Activated CD8-positive, alpha-beta memory T cell treated with anti-CD3 and anti-CD28 coated beads for 24 hours (primary cell): ENCODE results near the gene SOX13.

Experiments
- DNase-seq: peaks from one replicate; pipeline ENCODE4 v3.0.0-alpha.2; 2020

The SOX13 gene

DNA sequence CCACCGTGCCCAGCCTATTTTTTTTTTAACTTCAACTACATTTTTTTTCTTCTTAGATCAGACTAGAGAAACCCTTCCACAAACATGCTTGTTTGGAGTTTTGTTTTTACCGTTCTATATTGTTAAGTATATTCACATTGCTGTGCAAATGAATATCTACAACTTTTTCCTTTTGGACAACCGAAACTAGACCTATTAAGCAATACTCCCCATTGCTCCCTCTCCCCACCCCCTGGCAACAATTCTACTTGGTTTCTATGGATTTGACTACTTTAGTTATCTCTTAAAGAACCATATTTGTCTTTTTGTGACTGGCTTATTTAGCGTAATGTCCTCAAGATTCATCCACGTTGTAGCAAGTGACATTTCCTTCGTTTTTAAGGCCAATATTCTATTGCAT, 59.8 kb downstream of the SOX13 start:
- DNase-seq = no peak

GRCh38 chr1:204134103-204134502, 61.2 kb downstream of the SOX13 start:
- DNase-seq = no peak

GRCh38 chr1:204136814-204137213, 63.9 kb downstream of the SOX13 start:
- no peak for DNase-seq

DNA sequence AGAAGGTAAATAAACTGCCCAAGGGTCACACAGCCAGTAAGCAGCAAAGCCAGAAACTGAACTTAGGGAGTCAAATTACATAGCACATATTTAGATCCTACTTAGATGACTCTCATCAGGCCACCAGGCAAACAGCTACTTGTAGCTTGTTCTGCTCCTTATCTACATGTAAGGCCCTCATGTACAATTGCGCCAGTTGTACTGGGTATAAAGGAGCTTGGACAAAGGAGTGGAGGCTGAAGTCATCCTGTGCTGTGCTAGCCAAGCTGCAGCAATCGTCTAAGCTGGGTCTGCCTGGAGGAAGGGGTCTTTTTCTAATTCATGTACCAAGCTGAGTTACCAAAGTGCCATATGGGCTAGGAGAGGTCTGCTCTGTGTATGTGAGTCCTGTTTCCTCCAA, 66.2 kb downstream of the SOX13 start:
- no peak for DNase-seq

DNA sequence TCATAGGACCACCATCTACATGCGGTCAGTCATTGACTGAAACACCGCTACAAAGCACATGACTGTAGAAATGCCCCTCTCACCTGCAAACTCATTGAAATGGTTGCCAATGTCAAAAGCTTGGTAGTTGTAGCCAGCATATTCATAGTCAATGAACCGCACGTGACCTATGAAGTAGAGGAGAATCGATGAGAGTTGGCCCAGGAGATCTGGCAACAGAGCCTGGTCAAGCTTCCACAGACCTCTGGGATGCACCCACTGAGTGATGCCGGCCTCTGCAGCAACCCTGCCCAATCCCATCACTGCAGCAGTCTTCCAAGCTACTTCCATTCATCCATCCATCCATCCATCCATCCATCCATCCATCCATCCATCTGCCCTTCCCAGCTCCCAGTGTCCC, 67.0 kb downstream of the SOX13 start:
- no peak for DNase-seq

GRCh38 chr1:204141131-204141530, 68.2 kb downstream of the SOX13 start:
- no peak for DNase-seq

- no peak for DNase-seq
Observed at GRCh38 chr1:204142032-204142974, 69.4 kb downstream of the SOX13 start.

- no peak for DNase-seq
Observed at GRCh38 chr1:204143276-204144041, 70.5 kb downstream of the SOX13 start.

DNA sequence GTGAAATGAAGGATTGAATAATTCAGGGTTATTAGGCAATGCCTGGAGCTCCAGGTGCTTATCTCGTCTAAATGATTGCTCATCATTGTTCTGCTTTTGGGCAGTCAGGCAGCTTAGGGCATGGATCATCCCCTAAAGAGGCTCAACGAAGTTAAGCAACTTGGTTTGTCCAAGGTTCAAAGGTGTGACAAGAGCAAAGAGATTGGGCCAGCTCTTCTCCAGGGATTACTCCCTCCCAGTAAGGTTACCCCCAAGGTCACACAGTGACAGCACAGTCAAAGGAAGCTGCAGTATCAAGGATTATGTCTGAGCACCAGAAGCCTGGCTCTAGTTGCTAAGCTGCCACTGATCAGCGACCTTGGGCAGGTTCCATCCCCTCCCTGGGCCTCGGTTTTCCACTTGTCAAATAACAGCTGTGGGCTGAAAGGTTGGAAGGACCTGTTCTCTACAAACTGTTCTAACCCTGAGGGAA, 72.2 kb downstream of the SOX13 start:
- DNase-seq = no peak

DNA sequence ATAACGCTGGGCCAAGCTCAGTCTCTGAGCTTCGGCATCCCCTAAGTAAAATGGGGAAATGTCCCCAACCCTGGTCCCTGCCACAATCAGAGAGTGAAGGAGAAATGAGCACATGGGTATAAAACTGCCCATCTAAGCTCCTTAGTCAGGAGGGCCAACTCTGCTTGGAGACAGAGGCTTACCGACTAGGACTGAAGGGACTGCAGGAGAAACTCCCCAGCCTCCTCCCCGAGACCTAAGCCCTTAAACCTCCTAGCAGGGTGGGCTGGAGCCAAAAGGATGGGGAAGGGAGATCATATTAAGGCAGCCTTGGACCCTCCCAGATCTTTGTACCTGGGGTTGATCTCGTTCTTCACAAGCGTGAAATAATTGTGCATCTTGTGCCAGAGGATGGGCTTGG, 73.4 kb downstream of the SOX13 start:
- no peak for DNase-seq

DNA sequence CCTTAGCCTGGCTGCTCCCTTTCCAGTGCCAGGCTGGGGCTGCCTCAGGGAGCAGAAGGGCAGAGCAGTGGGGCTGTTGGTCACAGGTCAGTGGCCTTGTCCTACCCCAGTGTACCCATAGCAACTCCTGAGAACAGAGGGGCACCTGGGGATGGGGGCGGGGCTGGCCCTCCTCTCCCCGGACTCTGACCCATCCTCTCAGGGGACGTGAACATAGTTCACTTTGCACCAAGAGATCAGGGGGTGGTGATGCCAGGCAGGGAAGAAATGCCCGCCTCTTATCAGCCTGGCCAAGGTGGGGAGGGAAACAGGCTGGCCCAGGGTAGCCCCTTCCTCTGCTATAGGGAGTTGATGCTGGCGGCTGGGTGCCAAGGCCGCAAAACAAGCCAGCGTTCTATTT, 74.0 kb downstream of the SOX13 start:
- no peak for DNase-seq

GRCh38 chr1:204147406-204148383, 74.8 kb downstream of the SOX13 start:
- no peak for DNase-seq

- DNase-seq = no peak
Observed at GRCh38 chr1:204149107-204149506, 76.2 kb downstream of the SOX13 start.

GRCh38 chr1:204149635-204150565, 77.0 kb downstream of the SOX13 start:
- DNase-seq = no peak

GRCh38 chr1:204150702-204151551, 78.0 kb downstream of the SOX13 start:
- DNase-seq = peak; percentile 56

DNA sequence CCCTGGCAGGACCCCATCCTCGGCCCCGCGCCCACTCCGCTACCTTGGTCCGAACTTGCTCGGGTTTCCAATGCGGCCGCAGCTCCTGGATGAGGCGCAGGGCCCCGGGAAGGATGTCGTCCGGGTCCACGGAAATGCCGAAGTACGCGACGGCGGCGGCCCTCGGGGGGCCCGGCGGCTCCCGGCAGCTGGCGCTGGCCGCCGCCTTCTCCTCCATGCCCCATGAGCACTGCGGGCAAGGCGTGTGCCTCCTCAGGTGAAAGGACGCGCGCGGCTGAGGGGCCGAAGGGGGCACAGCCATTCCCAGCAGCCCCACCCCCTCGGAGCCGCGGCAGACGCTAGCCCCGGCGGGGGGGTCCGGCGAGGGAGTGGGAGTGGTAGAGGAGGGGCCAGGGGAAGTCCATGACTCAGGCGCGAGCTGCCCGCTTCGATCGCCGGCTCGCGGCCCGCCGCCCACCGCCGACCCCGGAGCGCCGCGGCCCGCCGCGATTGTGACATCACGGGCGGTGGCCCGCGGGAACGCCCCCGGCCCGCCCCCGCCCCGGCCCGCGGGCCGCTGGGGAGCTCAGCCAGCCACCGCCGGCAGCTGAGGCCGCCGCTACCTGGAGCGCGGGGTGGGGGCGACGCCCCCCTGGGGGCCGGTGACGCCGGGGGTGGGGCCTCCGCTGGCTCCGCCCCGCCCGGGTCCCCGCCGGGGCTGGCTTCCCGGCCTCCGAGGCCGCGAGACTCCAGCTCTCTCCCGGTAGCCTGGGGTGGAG, 78.8 kb downstream of the SOX13 start, which contains the start of gene ETNK2:
TSS of gene ETNK2 (minus strand) at position 493 of the 758 bp plus-strand sequence. CDS start at position 301, 192 bp downstream.
- DNase-seq = peak; percentile 83

DNA sequence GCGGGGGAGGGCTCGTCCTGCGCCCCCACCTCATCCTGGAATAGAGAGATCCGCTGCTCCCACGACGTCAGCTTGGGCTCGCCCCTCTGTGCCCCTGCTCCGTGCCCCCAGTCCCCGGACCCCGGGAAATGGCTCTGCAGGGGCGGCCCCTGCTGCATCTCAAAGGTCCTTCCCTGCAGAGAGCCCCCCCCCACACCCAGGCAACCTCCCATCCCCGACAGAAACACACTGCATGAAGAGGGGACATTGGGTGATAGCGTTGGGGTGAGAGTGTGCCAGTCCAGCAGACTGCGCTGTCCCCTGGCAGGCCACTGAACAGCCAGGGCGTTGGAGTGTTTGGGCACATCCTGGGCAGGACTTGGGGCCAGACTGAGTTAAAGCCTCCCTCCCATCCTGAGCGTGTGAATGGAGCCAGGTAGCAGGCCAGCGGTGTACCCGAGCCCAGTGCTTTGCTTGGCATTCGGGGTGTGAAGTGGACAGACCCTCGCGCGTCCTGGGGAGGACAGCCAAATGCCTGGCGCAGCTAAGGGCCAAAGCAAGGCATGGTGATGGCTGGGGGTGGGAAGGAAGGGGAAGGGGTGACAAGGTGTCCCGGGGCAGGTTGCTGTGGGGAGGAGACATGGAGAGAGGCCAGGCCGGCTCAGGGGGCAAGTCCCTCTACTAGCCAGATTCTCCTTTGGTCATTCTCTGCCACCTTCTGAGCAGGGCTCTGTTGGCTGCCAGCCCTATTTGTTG, 79.6 kb downstream of the SOX13 start:
- DNase-seq = no peak

DNA sequence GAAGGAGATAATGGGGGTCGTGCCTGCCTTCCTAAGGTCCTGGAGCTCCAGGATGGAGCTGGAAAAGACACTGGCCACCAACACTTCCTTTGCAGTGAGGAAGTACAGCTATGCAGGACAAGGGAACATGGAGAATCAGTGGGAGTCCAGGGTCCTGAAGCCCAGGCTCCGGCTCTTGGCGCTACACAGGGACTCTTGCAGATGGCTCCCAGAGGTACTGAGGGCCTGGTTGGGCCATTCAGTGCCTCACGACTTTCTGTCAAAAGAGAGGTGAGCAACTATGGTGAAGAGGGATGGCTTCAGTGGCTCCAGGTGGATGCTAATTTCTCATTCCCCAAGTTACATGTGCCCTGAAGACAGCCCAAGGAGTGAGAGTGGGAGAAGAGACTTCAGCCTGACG, 80.8 kb downstream of the SOX13 start:
- DNase-seq = no peak
